Natural killer cell (primary cell): ENCODE results near the gene GCG. TPM values are rescaled to one million over a fixed set of nuclear protein-coding genes. Genes with fewer than 3 reads are reported as not detected.

ENCODE experiments used
- ATAC-seq, 3 donors: fragments of 150-1000 bp in 2 of 3; fragments of 200-7000 bp in 1 of 3; cut with Tn5 transposase; 1 replicate in 1 of 3; 2 replicates in 2 of 3; pipeline ENCODE4 v1.10.0; 2021; ENCODE audit warnings: mild to moderate bottlenecking in 2 of 3, moderate library complexity in 2 of 3
- DNase-seq, 2 donors: peaks; one replicate each; pipeline versions ENCODE4 v3.0.0 to v3.0.0-alpha.2; 2013 to 2021; ENCODE audit warnings: mixed read lengths in 1 of 2
- H3K27ac ChIP-seq: one replicate; pipeline ENCODE4 v1.5.1; 2013; ENCODE audit warnings: mild to moderate bottlenecking, low read length
- H3K27me3 ChIP-seq: one replicate; pipeline ENCODE4 v1.6.1; 2013; ENCODE audit warnings: low read length; ENCODE audit not compliant: control insufficient read depth, insufficient read depth
- H3K36me3 ChIP-seq: one replicate; pipeline ENCODE4 v1.6.1; 2013; ENCODE audit warnings: low read length; ENCODE audit not compliant: control insufficient read depth, insufficient read depth
- H3K4me1 ChIP-seq: one replicate; pipeline ENCODE4 v1.6.1; 2013; ENCODE audit warnings: low read length; ENCODE audit not compliant: control insufficient read depth, insufficient read depth
- H3K4me3 ChIP-seq: one replicate; pipeline ENCODE4 v1.5.1; 2013; ENCODE audit warnings: low read length
- H3K9me3 ChIP-seq: one replicate; pipeline ENCODE4 v1.6.1; 2013; ENCODE audit warnings: low read length; ENCODE audit not compliant: control insufficient read depth, insufficient read depth
- H3K27ac Mint-ChIP-seq, 2 donors: one replicate each; pipeline ENCODE4 v1.8.0; 2022; ENCODE audit warnings: mild to moderate bottlenecking in 2 of 2, mixed read lengths in 2 of 2, moderate library complexity in 1 of 2
- H3K27me3 Mint-ChIP-seq, 2 donors: one replicate each; pipeline ENCODE4 v1.8.0; 2022; ENCODE audit warnings: low read depth in 2 of 2, mixed read lengths in 2 of 2
- H3K36me3 Mint-ChIP-seq: one replicate; pipeline ENCODE4 v1.8.0; 2022; ENCODE audit warnings: mixed read lengths
- H3K4me1 Mint-ChIP-seq, 2 donors: one replicate each; pipeline ENCODE4 v1.8.0; 2022; ENCODE audit warnings: mixed read lengths in 2 of 2
- H3K4me3 Mint-ChIP-seq: one replicate; pipeline ENCODE4 v1.8.0; 2022; ENCODE audit warnings: mild to moderate bottlenecking, moderate library complexity, mixed read lengths
- H3K9me3 Mint-ChIP-seq, 2 donors: one replicate each; pipeline ENCODE4 v1.8.0; 2022; ENCODE audit warnings: mixed read lengths in 2 of 2
- WGBS: methylation state at CpG from one replicate; pipeline ENCODE4 v1.1.7; 2013; ENCODE audit warnings: missing lambda C conversion rate; ENCODE audit not compliant: insufficient coverage; 5-methylcytosine and 5-hydroxymethylcytosine counted together
- intact Hi-C: fragments of 100-400 bp; cut with micrococcal nuclease; formaldehyde crosslinking; loops from one replicate; pipeline ENCODE4 v1.14.2; 2022
- total RNA-seq, 4 donors: library from RNA; stranded (reverse); fragments of 120-200 nt in 1 of 4; gene quantifications; one replicate each; pipeline versions ENCODE4 v1.2.3 to v1.2.4, GENCODE V29; 2013 to 2022
- TF ChIP-seq, protein P1 (sequence below): fragments of 200-600 bp; IDR thresholded peaks from one replicate; pipeline ENCODE4 v1.8.0; 2022; ENCODE audit warnings: antibody characterized with exemption

Gene GCG
- total RNA-seq, 3 donors from 2014 or later (not counting 1 experiment from before 2014, with no cell fraction given) = not detected

- ATAC-seq (no peak), DNase-seq (no peak)
- Histone ChIP-seq H3K27ac (no peak overlapping the region), H3K27me3 (no peaks in the 10 kb centered on the region), H3K4me3 (no peak overlapping the region), H3K36me3 (no peaks in the 10 kb centered on the region), H3K9me3 (no peaks in the 10 kb centered on the region), H3K4me1 (no peaks in the 10 kb centered on the region)
- H3K27me3 Mint-ChIP-seq = peaks cover 15 to 20% of the 10 kb centered on the region in 2 donors
- 92% methylated on average over 2 of the region's 2 CpGs for WGBS
- no peaks in the 10 kb centered on the region for H3K4me1 Mint-ChIP-seq
- H3K4me3 Mint-ChIP-seq = no peak overlapping the region
- no peaks in the 10 kb centered on the region for H3K9me3 Mint-ChIP-seq
- no peaks in the 10 kb centered on the region for H3K36me3 Mint-ChIP-seq
- TF ChIP-seq, protein P1, sequence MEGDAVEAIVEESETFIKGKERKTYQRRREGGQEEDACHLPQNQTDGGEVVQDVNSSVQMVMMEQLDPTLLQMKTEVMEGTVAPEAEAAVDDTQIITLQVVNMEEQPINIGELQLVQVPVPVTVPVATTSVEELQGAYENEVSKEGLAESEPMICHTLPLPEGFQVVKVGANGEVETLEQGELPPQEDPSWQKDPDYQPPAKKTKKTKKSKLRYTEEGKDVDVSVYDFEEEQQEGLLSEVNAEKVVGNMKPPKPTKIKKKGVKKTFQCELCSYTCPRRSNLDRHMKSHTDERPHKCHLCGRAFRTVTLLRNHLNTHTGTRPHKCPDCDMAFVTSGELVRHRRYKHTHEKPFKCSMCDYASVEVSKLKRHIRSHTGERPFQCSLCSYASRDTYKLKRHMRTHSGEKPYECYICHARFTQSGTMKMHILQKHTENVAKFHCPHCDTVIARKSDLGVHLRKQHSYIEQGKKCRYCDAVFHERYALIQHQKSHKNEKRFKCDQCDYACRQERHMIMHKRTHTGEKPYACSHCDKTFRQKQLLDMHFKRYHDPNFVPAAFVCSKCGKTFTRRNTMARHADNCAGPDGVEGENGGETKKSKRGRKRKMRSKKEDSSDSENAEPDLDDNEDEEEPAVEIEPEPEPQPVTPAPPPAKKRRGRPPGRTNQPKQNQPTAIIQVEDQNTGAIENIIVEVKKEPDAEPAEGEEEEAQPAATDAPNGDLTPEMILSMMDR = no peak
- H3K27ac Mint-ChIP-seq = no peak overlapping the region
- intact Hi-C loops = no loop called here
Measured at GRCh38 chr2:162197069-162197825, 45.2 kb upstream of the GCG start.

- H3K27ac Mint-ChIP-seq = no peak overlapping the region
- no peaks in the 10 kb centered on the region for H3K9me3 Mint-ChIP-seq
- H3K36me3 Mint-ChIP-seq = no peaks in the 10 kb centered on the region
- TF ChIP-seq, protein P1 = no peak
- Histone ChIP-seq H3K36me3 (no peaks in the 10 kb centered on the region), H3K4me3 (no peak overlapping the region), H3K27me3 (no peaks in the 10 kb centered on the region), H3K9me3 (no peaks in the 10 kb centered on the region), H3K4me1 (no peaks in the 10 kb centered on the region), H3K27ac (no peak overlapping the region)
- no peaks in the 10 kb centered on the region for H3K4me1 Mint-ChIP-seq
- intact Hi-C loops = no loop called here
- H3K27me3 Mint-ChIP-seq = peaks cover 21 to 23% of the 10 kb centered on the region in 2 donors
- WGBS = 87% methylated on average over 4 of the region's 7 CpGs
- H3K4me3 Mint-ChIP-seq = no peak overlapping the region
- DNase-seq (no peak), ATAC-seq (no peak)
Measured at GRCh38 chr2:162196638-162197037, 44.6 kb upstream of the GCG start.

GRCh38 chr2:162188451-162188850, 36.4 kb upstream of the GCG start:
- no peaks in the 10 kb centered on the region for H3K4me1 Mint-ChIP-seq
- ATAC-seq = no peak

More at GRCh38 chr2:162188451-162188850, 36.4 kb upstream of the GCG start:
- Histone ChIP-seq H3K4me3 (no peak overlapping the region), H3K27ac (no peak overlapping the region), H3K4me1 (no peaks in the 10 kb centered on the region), H3K27me3 (no peaks in the 10 kb centered on the region), H3K9me3 (no peaks in the 10 kb centered on the region), H3K36me3 (no peaks in the 10 kb centered on the region)
- 100% methylated on average over 1 of the region's 3 CpGs for WGBS
- no peak overlapping the region for H3K4me3 Mint-ChIP-seq
- H3K27me3 Mint-ChIP-seq = peaks cover 17 to 41% of the 10 kb centered on the region in 2 donors
- intact Hi-C loops = no loop called here
- no peaks in the 10 kb centered on the region for H3K36me3 Mint-ChIP-seq
- no peak for DNase-seq
- no peak overlapping the region for H3K27ac Mint-ChIP-seq
- TF ChIP-seq, protein P1 = no peak
- H3K9me3 Mint-ChIP-seq = no peaks in the 10 kb centered on the region
